AG20443 (cell line): Measurements from ENCODE around the gene ZNF76.

Experiments used
- DNase-seq: peaks from one replicate; pipeline ENCODE4 v3.0.0; 2012; ENCODE audit warnings: low spot score, mixed read lengths

Gene ZNF76

GRCh38 chr6:35259194-35259947, at the start of gene ZNF76:
TSS of gene ZNF76 (plus strand) at chr6:35259735. CDS start at chr6:35281152, 21,417 bp downstream.
- DNase-seq, result peak; percentile 100

- peak; percentile 43 for DNase-seq
Observed at GRCh38 chr6:35213298-35213791, 46.2 kb upstream of the ZNF76 start.

- DNase-seq, result peak; percentile 76
Observed at GRCh38 chr6:35213824-35214756, 45.4 kb upstream of the ZNF76 start, which contains the start of gene SCUBE3. TSS of gene SCUBE3 (plus strand) at chr6:35213956. CDS start at chr6:35214419, 463 bp downstream.

GRCh38 chr6:35214869-35215664, 44.5 kb upstream of the ZNF76 start:
- no peak for DNase-seq

GRCh38 chr6:35215665-35216411, 43.7 kb upstream of the ZNF76 start:
- DNase-seq, result no peak

- no peak for DNase-seq
Observed at GRCh38 chr6:35216412-35216732, 43.2 kb upstream of the ZNF76 start.

- no peak for DNase-seq
Observed at GRCh38 chr6:35216851-35217811, 42.4 kb upstream of the ZNF76 start.

GRCh38 chr6:35218021-35218420, 41.5 kb upstream of the ZNF76 start:
- peak; percentile 36 for DNase-seq

- DNase-seq, result no peak
Observed at GRCh38 chr6:35218456-35218855, 41.1 kb upstream of the ZNF76 start.

GRCh38 chr6:35219683-35220326, 39.7 kb upstream of the ZNF76 start:
- DNase-seq, result no peak

GRCh38 chr6:35220711-35221110, 38.8 kb upstream of the ZNF76 start:
- no peak for DNase-seq

GRCh38 chr6:35223396-35223795, 36.1 kb upstream of the ZNF76 start:
- DNase-seq, result no peak

GRCh38 chr6:35224720-35225119, 34.8 kb upstream of the ZNF76 start:
- no peak for DNase-seq

GRCh38 chr6:35228481-35228880, 31.1 kb upstream of the ZNF76 start:
- no peak for DNase-seq

GRCh38 chr6:35229304-35229703, 30.2 kb upstream of the ZNF76 start:
- DNase-seq, result no peak

GRCh38 chr6:35230498-35230897, 29.0 kb upstream of the ZNF76 start:
- DNase-seq, result no peak

- DNase-seq, result no peak
Observed at GRCh38 chr6:35230950-35231349, 28.6 kb upstream of the ZNF76 start.

GRCh38 chr6:35231563-35231962, 28.0 kb upstream of the ZNF76 start:
- no peak for DNase-seq

GRCh38 chr6:35234901-35235300, 24.6 kb upstream of the ZNF76 start:
- no peak for DNase-seq

- no peak for DNase-seq
Observed at GRCh38 chr6:35236223-35236622, 23.3 kb upstream of the ZNF76 start.
